Measurements from ENCODE around the gene GMDS. TPM values are rescaled to one million over a fixed set of nuclear protein-coding genes. Genes with fewer than 3 reads are reported as not detected.

The GMDS gene
- total and polyA plus RNA-seq, 2 of the 13 experiments (the other 11 are each of a cell fraction or from before 2014, with no cell fraction given), result 64.4 to 112 TPM

- no peak for TF ChIP-seq ZNF530 (CRISPR knock-in tag; IDR thresholded peaks at IDR 0.05; ENCODE audit: low read depth)
- TF ChIP-seq TP53 (CRISPR knock-in tag; conservative IDR thresholded peaks at IDR 0.05), result peak; percentile 59; the same call in 1 of the 2 replicates
- TF ChIP-seq ZNF704 (CRISPR knock-in tag; IDR thresholded peaks at IDR 0.05; ENCODE audit: borderline replicate concordance), result no peak; the same call in 1 of the 2 replicates
- TF ChIP-seq BATF2 (CRISPR knock-in tag; IDR thresholded peaks at IDR 0.05), result no peak
- peak; percentile 38; the same call in 1 of the 2 replicates for TF ChIP-seq ZBTB49 (CRISPR knock-in tag; IDR thresholded peaks at IDR 0.05; ENCODE audit: borderline replicate concordance)
- no peak for TF ChIP-seq FUBP1 (CRISPR knock-in tag; IDR thresholded peaks at IDR 0.05; ENCODE audit: borderline replicate concordance)
- TF ChIP-seq RERE (CRISPR knock-in tag; IDR thresholded peaks at IDR 0.05; ENCODE audit: low read depth), result no peak
- peak; percentile 48; the same call in 1 of the 2 replicates for TF ChIP-seq GMEB1 (CRISPR knock-in tag; IDR thresholded peaks at IDR 0.05; ENCODE audit: borderline replicate concordance)
- no peak for TF ChIP-seq HNRNPUL1 (IDR thresholded peaks at IDR 0.05; ENCODE audit: low read depth, low read length)
- TF ChIP-seq REXO4 (CRISPR knock-in tag; IDR thresholded peaks at IDR 0.05; ENCODE audit: borderline replicate concordance), result no peak
- TF ChIP-seq ZNF430 (CRISPR knock-in tag; IDR thresholded peaks at IDR 0.05), result peak; percentile 60
- TF ChIP-seq MTF1 (CRISPR knock-in tag; IDR thresholded peaks at IDR 0.05), result no peak
These were observed 765 bp upstream of the GMDS start (continued) for GRCh38 chr6:2245877-2246863.
